NCI-H1092 treated with DMSO at 0.1 percent for 48 hours (cell line): ENCODE results near the gene MEGF10.

ENCODE experiments used
- DNase-seq: peaks from one replicate; lab custom pipeline; 2025; lab: John Stamatoyannopoulos, UW

MEGF10 gene

GRCh38 chr5:127440831-127441230 lies 150.2 kb downstream of the MEGF10 start:
- DNase-seq, result no peak

- peak; percentile 19 for DNase-seq
Observed at GRCh38 chr5:127441799-127442484, 151.3 kb downstream of the MEGF10 start.

- DNase-seq, result no peak
Observed at GRCh38 chr5:127444171-127444570, 153.6 kb downstream of the MEGF10 start.

- no peak for DNase-seq
Observed at GRCh38 chr5:127445328-127445727, 154.7 kb downstream of the MEGF10 start.

GRCh38 chr5:127446626-127447025 lies 156.0 kb downstream of the MEGF10 start:
- no peak for DNase-seq

- no peak for DNase-seq
Observed at GRCh38 chr5:127447827-127448226, 157.2 kb downstream of the MEGF10 start.

- no peak for DNase-seq
Observed at GRCh38 chr5:127450046-127450445, 159.4 kb downstream of the MEGF10 start.

- no peak for DNase-seq
Observed at GRCh38 chr5:127451096-127451495, 160.5 kb downstream of the MEGF10 start.

- no peak for DNase-seq
Observed at GRCh38 chr5:127452626-127453025, 162.0 kb downstream of the MEGF10 start.

- no peak for DNase-seq
Observed at GRCh38 chr5:127471211-127471610, 180.6 kb downstream of the MEGF10 start.

- no peak for DNase-seq
Observed at GRCh38 chr5:127472700-127473099, 182.1 kb downstream of the MEGF10 start.

- no peak for DNase-seq
Observed at GRCh38 chr5:127486471-127486870, 195.9 kb downstream of the MEGF10 start.

- peak; percentile 59 for DNase-seq
Observed at GRCh38 chr5:127492854-127493738, 202.5 kb downstream of the MEGF10 start.

GRCh38 chr5:127498548-127498947 lies 208.0 kb downstream of the MEGF10 start:
- no peak for DNase-seq

- DNase-seq, result no peak
Observed at GRCh38 chr5:127505905-127506304, 215.3 kb downstream of the MEGF10 start.

- no peak for DNase-seq
Observed at GRCh38 chr5:127506616-127507015, 216.0 kb downstream of the MEGF10 start.

GRCh38 chr5:127508644-127509373 lies 218.2 kb downstream of the MEGF10 start:
- no peak for DNase-seq
